ENCODE measurements around the gene PHLPP1.

DNA sequence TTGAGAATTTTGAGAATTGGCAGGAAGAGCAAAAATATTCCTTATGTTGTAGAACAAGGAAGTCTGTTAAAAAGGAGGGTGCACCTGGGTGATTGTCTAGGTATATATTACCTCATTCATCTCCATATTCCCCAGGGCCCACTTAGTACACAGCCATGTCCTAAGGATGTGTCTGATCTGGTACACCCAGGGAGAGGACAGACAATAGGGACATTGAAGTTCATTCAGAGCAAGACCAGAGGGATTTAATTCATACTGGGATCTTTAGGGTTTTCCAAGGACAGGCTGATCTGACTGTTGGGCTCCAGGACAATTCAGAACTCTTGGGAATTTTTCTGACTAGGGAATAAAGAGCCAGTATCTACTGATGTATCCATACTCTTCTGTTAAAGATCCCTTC, 112.1 kb downstream of the PHLPP1 start:
- TF ChIP-seq, protein P1, sequence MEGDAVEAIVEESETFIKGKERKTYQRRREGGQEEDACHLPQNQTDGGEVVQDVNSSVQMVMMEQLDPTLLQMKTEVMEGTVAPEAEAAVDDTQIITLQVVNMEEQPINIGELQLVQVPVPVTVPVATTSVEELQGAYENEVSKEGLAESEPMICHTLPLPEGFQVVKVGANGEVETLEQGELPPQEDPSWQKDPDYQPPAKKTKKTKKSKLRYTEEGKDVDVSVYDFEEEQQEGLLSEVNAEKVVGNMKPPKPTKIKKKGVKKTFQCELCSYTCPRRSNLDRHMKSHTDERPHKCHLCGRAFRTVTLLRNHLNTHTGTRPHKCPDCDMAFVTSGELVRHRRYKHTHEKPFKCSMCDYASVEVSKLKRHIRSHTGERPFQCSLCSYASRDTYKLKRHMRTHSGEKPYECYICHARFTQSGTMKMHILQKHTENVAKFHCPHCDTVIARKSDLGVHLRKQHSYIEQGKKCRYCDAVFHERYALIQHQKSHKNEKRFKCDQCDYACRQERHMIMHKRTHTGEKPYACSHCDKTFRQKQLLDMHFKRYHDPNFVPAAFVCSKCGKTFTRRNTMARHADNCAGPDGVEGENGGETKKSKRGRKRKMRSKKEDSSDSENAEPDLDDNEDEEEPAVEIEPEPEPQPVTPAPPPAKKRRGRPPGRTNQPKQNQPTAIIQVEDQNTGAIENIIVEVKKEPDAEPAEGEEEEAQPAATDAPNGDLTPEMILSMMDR (IDR thresholded peaks at IDR 0.05): no peak
- no peak for TF ChIP-seq POLR2A (IDR thresholded peaks at IDR 0.05)
